ENCODE data around the gene CABP1. TPM values are rescaled to one million over a fixed set of nuclear protein-coding genes. Genes with fewer than 3 reads are reported as not detected.

The CABP1 gene
- total RNA-seq, 4 donors from 2014 or later, result 1.8 to 2.5 (median 2.5) TPM; not detected in 1

- no peak overlapping the region for H3K4me3 ChIP-seq
- peaks cover 10 to 30% (median 22%) of the 10 kb centered on the region in 4 donors for H3K36me3 ChIP-seq
- peaks cover 44 to 65% (median 55%) of the 10 kb centered on the region in 4 donors for H3K4me1 ChIP-seq
- TF ChIP-seq EP300 (IDR thresholded peaks at IDR 0.05) (no peak), POLR2AphosphoS5 (IDR thresholded peaks at IDR 0.05) (no peak), POLR2A (IDR thresholded peaks at IDR 0.05; ENCODE audit: low read depth) (no peak), CTCF (IDR thresholded peaks at IDR 0.05) (no peak)
- H3K9me3 ChIP-seq, result no peaks in the 10 kb centered on the region
- intact Hi-C loops (cut with DNase I), result no loop called here
- no peak for DNase-seq (ENCODE audit: extremely low spot score)
- H3K27me3 ChIP-seq, result no peaks in the 10 kb centered on the region
- no peak overlapping the region for H3K27ac ChIP-seq (replicated peaks in 1 of 4)
- WGBS, result 79% methylated on average over 3 of the region's 3 CpGs
Measured at GRCh38 chr12:120690978-120691377, 50.6 kb downstream of the CABP1 start.

- WGBS, result 74% methylated on average over 11 of the region's 11 CpGs
- intact Hi-C loops (cut with DNase I), result no loop called here
Measured at GRCh38 chr12:120692524-120693033, 52.2 kb downstream of the CABP1 start.

GRCh38 chr12:120693848-120694247 lies 53.4 kb downstream of the CABP1 start:
- Histone ChIP-seq H3K27ac (replicated peaks in 1 of 4) (no peak overlapping the region), H3K27me3 (no peaks in the 10 kb centered on the region), H3K4me1 (peaks cover 35 to 53% (median 51%) of the 10 kb centered on the region in 4 donors), H3K9me3 (no peaks in the 10 kb centered on the region), H3K4me3 (no peak overlapping the region), H3K36me3 (peaks cover 27 to 56% (median 50%) of the 10 kb centered on the region in 4 donors)
- WGBS, result 83% methylated on average over 4 of the region's 4 CpGs
- no peak for TF ChIP-seq POLR2AphosphoS5 (IDR thresholded peaks at IDR 0.05)
- TF ChIP-seq EP300 (IDR thresholded peaks at IDR 0.05), result no peak
- TF ChIP-seq POLR2A (IDR thresholded peaks at IDR 0.05; ENCODE audit: low read depth), result no peak
- TF ChIP-seq CTCF (IDR thresholded peaks at IDR 0.05), result no peak
- no peak for DNase-seq (ENCODE audit: extremely low spot score)
- intact Hi-C loops (cut with DNase I), result no loop called here

More at GRCh38 chr12:120692524-120693033, 52.2 kb downstream of the CABP1 start:
- H3K27me3 ChIP-seq, result no peaks in the 10 kb centered on the region
- H3K36me3 ChIP-seq, result peaks cover 26 to 46% (median 37%) of the 10 kb centered on the region in 4 donors
- H3K9me3 ChIP-seq, result no peaks in the 10 kb centered on the region
- peak overlapping the region in 1 of 4 donors; percentile 8 for H3K27ac ChIP-seq (replicated peaks in 1 of 4)
- peaks cover 41 to 59% (median 55%) of the 10 kb centered on the region in 4 donors for H3K4me1 ChIP-seq
- H3K4me3 ChIP-seq, result no peak overlapping the region
- TF ChIP-seq POLR2A (IDR thresholded peaks at IDR 0.05; ENCODE audit: low read depth) (no peak), EP300 (IDR thresholded peaks at IDR 0.05) (no peak), CTCF (IDR thresholded peaks at IDR 0.05) (no peak), POLR2AphosphoS5 (IDR thresholded peaks at IDR 0.05) (no peak)
- no peak for DNase-seq (ENCODE audit: extremely low spot score)

GRCh38 chr12:120696626-120697025 lies 56.2 kb downstream of the CABP1 start:
- Histone ChIP-seq H3K36me3 (peaks cover 27 to 79% (median 74%) of the 10 kb centered on the region in 4 donors), H3K4me1 (peaks cover 28 to 53% (median 31%) of the 10 kb centered on the region in 4 donors), H3K27me3 (no peaks in the 10 kb centered on the region), H3K4me3 (no peak overlapping the region), H3K9me3 (no peaks in the 10 kb centered on the region), H3K27ac (replicated peaks in 1 of 4) (no peak overlapping the region)
- 76% methylated on average over 6 of the region's 6 CpGs for WGBS
- no peak for DNase-seq (ENCODE audit: extremely low spot score)
- intact Hi-C loops (cut with DNase I), result no loop called here
- TF ChIP-seq EP300 (IDR thresholded peaks at IDR 0.05) (no peak), POLR2A (IDR thresholded peaks at IDR 0.05; ENCODE audit: low read depth) (no peak), CTCF (IDR thresholded peaks at IDR 0.05) (no peak), POLR2AphosphoS5 (IDR thresholded peaks at IDR 0.05) (no peak)

GRCh38 chr12:120697344-120697743 lies 56.9 kb downstream of the CABP1 start:
- Histone ChIP-seq H3K4me3 (no peak overlapping the region), H3K27me3 (no peaks in the 10 kb centered on the region), H3K4me1 (peaks cover 21 to 48% (median 24%) of the 10 kb centered on the region in 4 donors), H3K27ac (replicated peaks in 1 of 4) (no peak overlapping the region), H3K9me3 (no peaks in the 10 kb centered on the region), H3K36me3 (peaks cover 27 to 87% (median 81%) of the 10 kb centered on the region in 4 donors)
- no peak for DNase-seq (ENCODE audit: extremely low spot score)
- TF ChIP-seq POLR2AphosphoS5 (IDR thresholded peaks at IDR 0.05) (no peak), POLR2A (IDR thresholded peaks at IDR 0.05; ENCODE audit: low read depth) (no peak), EP300 (IDR thresholded peaks at IDR 0.05) (no peak)
- intact Hi-C loops (cut with DNase I), result no loop called here
- 95% methylated on average over 1 of the region's 1 CpG for WGBS
